SK-N-SH (cell line): ENCODE data around the gene FCER2. TPM values are rescaled to one million over a fixed set of nuclear protein-coding genes. Genes with fewer than 3 reads are reported as not detected.

Source experiments
- CTCF ChIA-PET: fragments of 300-600, 350-600 bp; formaldehyde crosslinking; extraction: SDS; loops from one replicate; lab custom pipeline; 2021; lab: Yijun Ruan, JAX
- POLR2A ChIA-PET: fragments of 350-600 bp; sonication (Branson Sonifier 250); formaldehyde crosslinking; extraction: SDS; loops from one replicate; lab custom pipeline; 2020; ENCODE audit warnings: antibody characterized with exemption, inconsistent platforms; lab: Yijun Ruan, JAX
- DNase-seq: peaks from one replicate; pipeline ENCODE4 v3.0.0; 2012
- H2AFZ ChIP-seq: fragments of 200-600 bp; sonication (generic); 2 replicates; pipeline ENCODE4 v1.8.1; 2016; ENCODE audit warnings: antibody characterized with exemption, mild to moderate bottlenecking, low read depth
- H3F3A ChIP-seq: fragments of 200-600 bp; sonication (generic); replicated peaks from 2 replicates; pipeline ENCODE3; 2016; ENCODE audit warnings: antibody characterized with exemption, mild to moderate bottlenecking; ENCODE audit not compliant: insufficient read depth
- H3K27ac ChIP-seq, 2 experiments: fragments of 200-500 bp in 1 of 2; fragments of 200-600 bp in 1 of 2; sonication (Bioruptor generic) in 1 of 2; sonication (generic), shearing (Covaris generic) in 1 of 2; 2 replicates each; pipeline versions ENCODE4 v1.5.1 to v1.6.1; 2014 to 2016; ENCODE audit warnings: low read depth in 2 of 2, inconsistent platforms in 1 of 2, low read length in 1 of 2, mild to moderate bottlenecking in 1 of 2, mixed read lengths in 1 of 2
- H3K27me3 ChIP-seq: fragments of 200-600 bp; sonication (generic), shearing (Covaris generic); 2 replicates; pipeline ENCODE4 v1.6.1; 2016; ENCODE audit warnings: mixed run types; ENCODE audit not compliant: insufficient read depth
- H3K36me3 ChIP-seq, 2 experiments: fragments of 200-500 bp in 1 of 2; fragments of 200-600 bp in 1 of 2; sonication (Bioruptor generic) in 1 of 2; sonication (generic) in 1 of 2; replicated peaks in 1 of 2; 2 replicates each; pipeline versions ENCODE3 to v1.5.1; 2014 to 2016; ENCODE audit warnings: low read length in 1 of 2, mild to moderate bottlenecking in 1 of 2; ENCODE audit not compliant: insufficient read depth in 2 of 2, control insufficient read depth in 1 of 2
- H3K4me1 ChIP-seq, 2 experiments: fragments of 200-500 bp in 1 of 2; fragments of 200-600 bp in 1 of 2; sonication (Bioruptor generic) in 1 of 2; sonication (generic), shearing (Covaris generic) in 1 of 2; 2 replicates each; pipeline versions ENCODE4 v1.5.1 to v1.6.1; 2014 to 2016; ENCODE audit warnings: low read depth in 1 of 2, low read length in 1 of 2, mixed run types in 1 of 2; ENCODE audit not compliant: insufficient read depth in 2 of 2, control insufficient read depth in 1 of 2
- H3K4me2 ChIP-seq: fragments of 200-600 bp; sonication (generic), shearing (Covaris generic); 2 replicates; pipeline ENCODE4 v1.6.1; 2017; ENCODE audit warnings: mixed run types
- H3K4me3 ChIP-seq, 2 experiments: fragments of 200-500 bp in 1 of 2; fragments of 200-600 bp in 1 of 2; sonication (Bioruptor generic) in 1 of 2; sonication (generic), shearing (Covaris generic) in 1 of 2; 2 replicates each; pipeline versions ENCODE4 v1.5.1 to v1.8.1; 2014 to 2016; ENCODE audit warnings: low read depth in 2 of 2, inconsistent platforms in 1 of 2, low read length in 1 of 2, mild to moderate bottlenecking in 1 of 2, mixed read lengths in 1 of 2, moderate library complexity in 1 of 2
- H3K79me2 ChIP-seq: fragments of 200-600 bp; sonication (generic); 2 replicates; pipeline ENCODE4 v1.8.1; 2017; ENCODE audit warnings: mild to moderate bottlenecking; ENCODE audit not compliant: insufficient read depth
- H3K9ac ChIP-seq: fragments of 200-600 bp; sonication (generic); 2 replicates; pipeline ENCODE4 v1.6.1; 2017; ENCODE audit warnings: mixed run types
- H3K9me2 ChIP-seq: fragments of 200-600 bp; sonication (generic); 2 replicates; pipeline ENCODE4 v1.6.1; 2017; ENCODE audit warnings: mixed run types
- H3K9me3 ChIP-seq: fragments of 200-600 bp; sonication (generic); 2 replicates; pipeline ENCODE4 v1.6.1; 2017; ENCODE audit warnings: mixed run types, mild to moderate bottlenecking, moderate library complexity
- H4K20me1 ChIP-seq: fragments of 200-600 bp; sonication (generic); 2 replicates; pipeline ENCODE4 v1.6.1; 2017; ENCODE audit warnings: mild to moderate bottlenecking, mixed run types; ENCODE audit not compliant: insufficient read depth
- CHD2 ChIP-seq: fragments of 150-350 bp; IDR thresholded peaks from 2 replicates; pipeline ENCODE4 v1.6.1; 2018; ENCODE audit warnings: low read length; ENCODE audit not compliant: partially characterized antibody
- ELF1 ChIP-seq: IDR thresholded peaks from 2 replicates; pipeline ENCODE4 v1.4.0; 2012
- GABPA ChIP-seq: IDR thresholded peaks from 2 replicates; pipeline ENCODE4 v1.4.0; 2012; ENCODE audit warnings: low read depth, mild to moderate bottlenecking
- NRF1 ChIP-seq: IDR thresholded peaks from 2 replicates; pipeline ENCODE4 v1.6.1; 2012; ENCODE audit warnings: low read depth, mild to moderate bottlenecking, low read length
- RAD21 ChIP-seq: IDR thresholded peaks from 2 replicates; pipeline ENCODE4 v1.6.1; 2012; ENCODE audit warnings: mild to moderate bottlenecking, low read length
- RFX5 ChIP-seq: IDR thresholded peaks from 2 replicates; pipeline ENCODE4 v1.6.1; 2012; ENCODE audit warnings: mild to moderate bottlenecking, improper control_type of control experiment, low read length
- RXRA ChIP-seq: IDR thresholded peaks from 2 replicates; pipeline ENCODE4 v1.4.0; 2012; ENCODE audit warnings: low read depth, mild to moderate bottlenecking, borderline replicate concordance
- SMC3 ChIP-seq: IDR thresholded peaks from 2 replicates; pipeline ENCODE4 v1.6.1; 2012; ENCODE audit warnings: low read depth, low read length, improper control_type of control experiment
- TAF1 ChIP-seq: IDR thresholded peaks from 2 replicates; pipeline ENCODE4 v1.6.1; 2012; ENCODE audit warnings: low read depth, mild to moderate bottlenecking, low read length, moderate library complexity, borderline replicate concordance
- WGBS: methylation state at CpG from one replicate; pipeline ENCODE4 v1.1.6; 2017; ENCODE audit warnings: low lambda C conversion rate; 5-methylcytosine and 5-hydroxymethylcytosine counted together
- polyA plus RNA-seq, 3 experiments: library from polyadenylated mRNA; depleted of rRNA; stranded (reverse); fragments of >200 nt; gene quantifications; 2 replicates each; pipeline ENCODE4 v1.2.3, GENCODE V29; 2012
- TF ChIP-seq, protein P1 (sequence below): IDR thresholded peaks from 2 replicates; pipeline ENCODE4 v1.4.0; 2012; ENCODE audit warnings: low read depth
- TF ChIP-seq, protein P2 (sequence below): IDR thresholded peaks from 2 replicates; pipeline ENCODE4 v1.4.0; 2012; ENCODE audit warnings: low read depth, borderline replicate concordance
- TF ChIP-seq, protein P3 (sequence below): fragments of 200-600 bp; sonication (generic); IDR thresholded peaks from 2 replicates; pipeline ENCODE4 v1.6.1; 2017; ENCODE audit warnings: antibody characterized with exemption, mild to moderate bottlenecking, moderate library complexity

Gene FCER2
- polyA plus RNA-seq, 1 of the 3 experiments (the other 2 are of a cell fraction), result not detected

DNA sequence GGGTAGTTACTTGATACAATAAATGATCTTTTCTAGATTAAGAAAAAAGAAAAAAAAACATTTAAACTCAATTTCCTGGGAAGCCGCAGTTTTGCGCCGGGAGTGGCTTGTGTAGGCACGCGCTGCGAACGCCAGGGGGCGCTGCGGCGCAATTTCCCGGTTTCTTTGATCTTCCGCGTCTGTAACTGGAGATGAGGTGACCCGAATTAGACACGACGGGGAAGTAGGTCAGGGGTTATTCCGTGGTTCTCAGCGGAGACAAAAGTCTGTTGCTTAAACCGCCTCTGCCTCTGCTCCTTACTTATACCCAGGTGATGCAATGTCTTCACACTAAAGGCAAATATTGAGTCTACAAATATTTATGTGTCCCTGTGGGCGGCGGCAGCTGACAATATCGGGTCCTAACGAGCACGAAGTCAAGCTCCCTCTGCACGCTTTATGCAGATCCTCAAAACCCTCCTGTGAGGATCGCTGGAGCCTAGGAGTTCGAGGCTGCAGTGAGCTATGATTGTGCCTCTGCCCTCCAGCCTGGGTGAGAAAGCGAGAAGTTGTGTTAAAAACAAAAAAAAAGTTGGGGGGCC lies 49.8 kb downstream of the FCER2 start:
- Histone ChIP-seq H3F3A (no peaks in the 10 kb centered on the region), H3K9me3 (no peaks in the 10 kb centered on the region), H3K4me3 (peak overlapping the region; percentile 23 to 61; a peak in 3 of 4 replicates), H3K27me3 (peaks cover 34% of the 10 kb centered on the region), H3K27ac (no peak overlapping the region), H3K79me2 (no peaks in the 10 kb centered on the region), H3K4me2 (peak overlapping the region; percentile 76), H3K36me3 (no peaks in the 10 kb centered on the region), H2AFZ (peak overlapping the region; percentile 76; the same call in 1 of the 2 replicates), H3K9me2 (no peaks in the 10 kb centered on the region), H3K4me1 (peaks cover 0 to 3% of the 10 kb centered on the region in 2 experiments; a peak in 1 of 4 replicates), H4K20me1 (no peaks in the 10 kb centered on the region), H3K9ac (no peak overlapping the region)
- TF ChIP-seq RFX5, result no peak
- TF ChIP-seq TAF1, result no peak
- peak; percentile 49; the same call in 1 of the 2 replicates for TF ChIP-seq RXRA
- no peak for TF ChIP-seq CHD2
- TF ChIP-seq, protein P1, sequence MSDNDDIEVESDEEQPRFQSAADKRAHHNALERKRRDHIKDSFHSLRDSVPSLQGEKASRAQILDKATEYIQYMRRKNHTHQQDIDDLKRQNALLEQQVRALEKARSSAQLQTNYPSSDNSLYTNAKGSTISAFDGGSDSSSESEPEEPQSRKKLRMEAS, result 0 out of 2 replicates have a peak, but pooled peaks have one; percentile 20
- no peak for TF ChIP-seq GABPA
- TF ChIP-seq, protein P2, sequence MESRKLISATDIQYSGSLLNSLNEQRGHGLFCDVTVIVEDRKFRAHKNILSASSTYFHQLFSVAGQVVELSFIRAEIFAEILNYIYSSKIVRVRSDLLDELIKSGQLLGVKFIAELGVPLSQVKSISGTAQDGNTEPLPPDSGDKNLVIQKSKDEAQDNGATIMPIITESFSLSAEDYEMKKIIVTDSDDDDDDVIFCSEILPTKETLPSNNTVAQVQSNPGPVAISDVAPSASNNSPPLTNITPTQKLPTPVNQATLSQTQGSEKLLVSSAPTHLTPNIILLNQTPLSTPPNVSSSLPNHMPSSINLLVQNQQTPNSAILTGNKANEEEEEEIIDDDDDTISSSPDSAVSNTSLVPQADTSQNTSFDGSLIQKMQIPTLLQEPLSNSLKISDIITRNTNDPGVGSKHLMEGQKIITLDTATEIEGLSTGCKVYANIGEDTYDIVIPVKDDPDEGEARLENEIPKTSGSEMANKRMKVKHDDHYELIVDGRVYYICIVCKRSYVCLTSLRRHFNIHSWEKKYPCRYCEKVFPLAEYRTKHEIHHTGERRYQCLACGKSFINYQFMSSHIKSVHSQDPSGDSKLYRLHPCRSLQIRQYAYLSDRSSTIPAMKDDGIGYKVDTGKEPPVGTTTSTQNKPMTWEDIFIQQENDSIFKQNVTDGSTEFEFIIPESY, result no peak
- peak; percentile 62 for TF ChIP-seq RAD21
- peak; percentile 29; the same call in 1 of the 2 replicates for TF ChIP-seq ELF1
- TF ChIP-seq SMC3, result peak; percentile 69
- TF ChIP-seq, protein P3, sequence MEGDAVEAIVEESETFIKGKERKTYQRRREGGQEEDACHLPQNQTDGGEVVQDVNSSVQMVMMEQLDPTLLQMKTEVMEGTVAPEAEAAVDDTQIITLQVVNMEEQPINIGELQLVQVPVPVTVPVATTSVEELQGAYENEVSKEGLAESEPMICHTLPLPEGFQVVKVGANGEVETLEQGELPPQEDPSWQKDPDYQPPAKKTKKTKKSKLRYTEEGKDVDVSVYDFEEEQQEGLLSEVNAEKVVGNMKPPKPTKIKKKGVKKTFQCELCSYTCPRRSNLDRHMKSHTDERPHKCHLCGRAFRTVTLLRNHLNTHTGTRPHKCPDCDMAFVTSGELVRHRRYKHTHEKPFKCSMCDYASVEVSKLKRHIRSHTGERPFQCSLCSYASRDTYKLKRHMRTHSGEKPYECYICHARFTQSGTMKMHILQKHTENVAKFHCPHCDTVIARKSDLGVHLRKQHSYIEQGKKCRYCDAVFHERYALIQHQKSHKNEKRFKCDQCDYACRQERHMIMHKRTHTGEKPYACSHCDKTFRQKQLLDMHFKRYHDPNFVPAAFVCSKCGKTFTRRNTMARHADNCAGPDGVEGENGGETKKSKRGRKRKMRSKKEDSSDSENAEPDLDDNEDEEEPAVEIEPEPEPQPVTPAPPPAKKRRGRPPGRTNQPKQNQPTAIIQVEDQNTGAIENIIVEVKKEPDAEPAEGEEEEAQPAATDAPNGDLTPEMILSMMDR, result peak; percentile 99
- no peak for TF ChIP-seq NRF1
- WGBS, result 9% methylated on average over 20 of the region's 28 CpGs
- POLR2A ChIA-PET, result no interaction called here
- peak; percentile 89 for DNase-seq
- CTCF ChIA-PET, result interaction anchor here (0.6 to 5.7 kb wide), 23 partner anchors 9 to 296 kb away, joined by 3 to 43 read pairs (median 5); partner anchors contain the start of genes PCP2, PET100, STXBP2 and TRAPPC5

DNA sequence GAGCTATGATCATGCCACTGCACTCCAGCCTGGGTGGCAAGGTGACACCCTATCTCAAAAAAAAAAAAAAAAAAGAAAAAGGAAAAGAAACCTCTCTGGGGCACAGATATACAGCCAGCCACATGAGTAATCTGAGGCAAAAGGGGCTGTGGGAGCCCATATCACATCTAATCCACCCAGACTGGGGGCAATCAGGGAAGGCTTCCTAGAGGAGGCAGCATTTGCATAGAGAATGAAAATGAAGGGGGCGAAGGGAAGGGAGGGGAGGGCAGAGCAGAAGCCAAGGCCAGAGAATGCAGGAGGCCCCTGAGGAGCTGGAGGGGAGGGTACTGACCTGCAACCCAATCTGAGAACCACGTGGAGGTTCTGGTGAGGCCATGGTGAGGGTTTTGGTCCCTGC lies 51.8 kb downstream of the FCER2 start:
- Histone ChIP-seq H3K36me3 (no peaks in the 10 kb centered on the region), H3F3A (no peaks in the 10 kb centered on the region), H3K27me3 (peaks cover 49% of the 10 kb centered on the region), H2AFZ (no peak overlapping the region), H3K4me1 (peaks cover 0 to 3% of the 10 kb centered on the region in 2 experiments; a peak in 1 of 4 replicates), H3K79me2 (no peaks in the 10 kb centered on the region), H3K9me2 (no peaks in the 10 kb centered on the region), H3K9ac (no peak overlapping the region), H3K4me2 (no peak overlapping the region), H4K20me1 (no peaks in the 10 kb centered on the region), H3K4me3 (no peak overlapping the region), H3K9me3 (no peaks in the 10 kb centered on the region), H3K27ac (no peak overlapping the region)
- peak; percentile 19 for DNase-seq
- 6% methylated on average over 2 of the region's 2 CpGs for WGBS
- CTCF ChIA-PET, result interaction anchor here (1.2 to 5.7 kb wide), 4 partner anchors 30 to 150 kb away, joined by 3 to 43 read pairs (median 18); partner anchors contain the start of gene TRAPPC5
- TF ChIP-seq, protein P2, result no peak
- POLR2A ChIA-PET, result no interaction called here
